OCI-LY7 (cell line): ENCODE data around the gene BAMBI.

ENCODE experiments used
- EZH2phosphoT487 ChIP-seq: fragments of 200-600 bp; sonication (generic); IDR thresholded peaks from 2 replicates; pipeline ENCODE4 v1.6.1; 2018; ENCODE audit warnings: low read depth, borderline replicate concordance, mild to moderate bottlenecking, mixed run types, antibody characterized with exemption, low read length, moderate library complexity, mixed read lengths
- TF ChIP-seq, protein P1 (sequence below): fragments of 200-600 bp; sonication (generic); conservative IDR thresholded peaks from 2 replicates; pipeline ENCODE4 v1.5.1; 2014; ENCODE audit warnings: mild to moderate bottlenecking, antibody characterized with exemption, low read length, moderate library complexity, mixed read lengths

GRCh38 chr10:28661035-28661434 lies 16.3 kb upstream of the BAMBI start:
- no peak for TF ChIP-seq EZH2phosphoT487
- TF ChIP-seq, protein P1, sequence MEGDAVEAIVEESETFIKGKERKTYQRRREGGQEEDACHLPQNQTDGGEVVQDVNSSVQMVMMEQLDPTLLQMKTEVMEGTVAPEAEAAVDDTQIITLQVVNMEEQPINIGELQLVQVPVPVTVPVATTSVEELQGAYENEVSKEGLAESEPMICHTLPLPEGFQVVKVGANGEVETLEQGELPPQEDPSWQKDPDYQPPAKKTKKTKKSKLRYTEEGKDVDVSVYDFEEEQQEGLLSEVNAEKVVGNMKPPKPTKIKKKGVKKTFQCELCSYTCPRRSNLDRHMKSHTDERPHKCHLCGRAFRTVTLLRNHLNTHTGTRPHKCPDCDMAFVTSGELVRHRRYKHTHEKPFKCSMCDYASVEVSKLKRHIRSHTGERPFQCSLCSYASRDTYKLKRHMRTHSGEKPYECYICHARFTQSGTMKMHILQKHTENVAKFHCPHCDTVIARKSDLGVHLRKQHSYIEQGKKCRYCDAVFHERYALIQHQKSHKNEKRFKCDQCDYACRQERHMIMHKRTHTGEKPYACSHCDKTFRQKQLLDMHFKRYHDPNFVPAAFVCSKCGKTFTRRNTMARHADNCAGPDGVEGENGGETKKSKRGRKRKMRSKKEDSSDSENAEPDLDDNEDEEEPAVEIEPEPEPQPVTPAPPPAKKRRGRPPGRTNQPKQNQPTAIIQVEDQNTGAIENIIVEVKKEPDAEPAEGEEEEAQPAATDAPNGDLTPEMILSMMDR: no peak
